MG63 (cell line): ENCODE data around the gene PER2. TPM values are rescaled to one million over a fixed set of nuclear protein-coding genes. Genes with fewer than 3 reads are reported as not detected.
"Not testable (repeated sequence)": the region's sequence is repeated elsewhere in the genome, so short reads cannot be mapped to it uniquely, and the experiment has no call there.

Source experiments
- DNase-seq: peaks from one replicate; pipeline ENCODE4 v3.0.0-alpha.2; 2020
- H3K27me3 ChIP-seq: fragments of 250-450 bp; sonication (Bioruptor Pico); 2 replicates; pipeline ENCODE4 v1.5.1; 2020; ENCODE audit warnings: mild to moderate bottlenecking, moderate library complexity
- H3K36me3 ChIP-seq: fragments of 250-450 bp; sonication (Bioruptor Pico); 2 replicates; pipeline ENCODE4 v1.5.1; 2020; ENCODE audit warnings: mild to moderate bottlenecking, moderate library complexity
- H3K4me3 ChIP-seq: fragments of 250-450 bp; sonication (Bioruptor Pico); 2 replicates; pipeline ENCODE4 v1.5.1; 2020; ENCODE audit warnings: mild to moderate bottlenecking, moderate library complexity
- H3K9me3 ChIP-seq: fragments of 250-450 bp; sonication (Bioruptor Pico); 2 replicates; pipeline ENCODE4 v1.5.1; 2020; ENCODE audit warnings: mild to moderate bottlenecking, moderate library complexity
- total RNA-seq: library from RNA; depleted of rRNA; stranded (reverse); fragments of >200 nt; shearing (Covaris generic); gene quantifications from 2 replicates; pipeline ENCODE4 v1.2.3, GENCODE V29; 2014; ENCODE audit warnings: low replicate concordance

Gene PER2
- total RNA-seq, 1 experiment from 2014 or later = 0.72 TPM

DNA sequence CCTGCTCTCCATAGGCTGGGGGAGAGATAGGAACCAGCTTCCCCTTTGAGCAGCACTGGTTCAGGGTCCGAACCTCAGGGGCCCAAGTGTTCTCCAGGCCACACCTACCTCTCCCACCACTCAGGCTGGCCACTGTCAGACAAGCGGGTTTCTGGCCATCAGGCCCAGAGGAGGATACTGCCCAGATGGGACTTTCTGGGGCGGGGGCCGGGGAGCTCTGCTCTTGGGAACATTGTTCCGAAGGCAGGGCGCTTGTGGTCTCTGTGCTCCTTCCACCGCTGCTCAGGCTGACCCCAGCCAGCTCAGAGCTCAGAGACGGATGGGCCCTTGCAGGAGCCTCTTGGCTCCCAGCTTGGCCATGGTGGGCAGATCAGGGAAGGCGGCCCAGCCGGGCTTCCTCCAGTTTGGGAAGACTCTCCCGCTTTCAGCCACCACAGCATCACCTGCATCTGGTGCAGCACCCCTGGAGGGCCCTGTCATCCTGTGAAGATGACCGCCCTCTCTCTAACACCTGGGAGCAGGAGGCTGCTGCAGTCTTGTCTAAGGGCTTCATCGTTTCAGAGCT, 26.7 kb upstream of the PER2 start:
- no peak for DNase-seq
- peaks cover 6% of the 10 kb centered on the region for H3K9me3 ChIP-seq
- H3K4me3 ChIP-seq = no peak overlapping the region
- H3K36me3 ChIP-seq = no peaks in the 10 kb centered on the region
- H3K27me3 ChIP-seq = no peaks in the 10 kb centered on the region

DNA sequence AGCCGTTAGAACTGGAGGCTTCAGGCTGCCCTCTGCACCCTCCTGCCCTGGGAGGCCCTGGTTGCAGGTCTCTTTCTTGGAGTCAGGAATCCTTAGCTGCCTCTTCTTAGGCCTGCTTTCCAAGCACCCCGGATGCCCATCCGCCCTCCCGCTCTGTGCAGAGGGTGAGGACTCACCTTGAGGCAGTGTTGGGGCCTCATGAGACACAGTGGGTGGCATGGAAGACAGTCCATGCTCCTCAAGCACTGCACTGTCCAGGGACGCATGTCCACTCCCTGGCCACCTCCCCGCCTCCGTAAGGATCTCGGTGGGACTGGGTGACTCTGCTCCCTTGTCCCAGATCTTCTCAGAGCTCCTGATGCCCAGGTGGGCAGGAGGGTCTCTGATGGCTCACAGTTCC, 26.2 kb upstream of the PER2 start:
- H3K27me3 ChIP-seq = no peaks in the 10 kb centered on the region
- no peak overlapping the region for H3K4me3 ChIP-seq
- H3K36me3 ChIP-seq = no peaks in the 10 kb centered on the region
- peaks cover 6% of the 10 kb centered on the region for H3K9me3 ChIP-seq
- DNase-seq = no peak

GRCh38 chr2:238313991-238314350, 25.6 kb upstream of the PER2 start:
- no peaks in the 10 kb centered on the region for H3K36me3 ChIP-seq
- H3K9me3 ChIP-seq = peaks cover 6% of the 10 kb centered on the region
- no peak overlapping the region for H3K4me3 ChIP-seq
- no peak for DNase-seq
- no peaks in the 10 kb centered on the region for H3K27me3 ChIP-seq

- H3K36me3 ChIP-seq = no peaks in the 10 kb centered on the region
- H3K27me3 ChIP-seq = no peaks in the 10 kb centered on the region
- no peak overlapping the region for H3K4me3 ChIP-seq
- H3K9me3 ChIP-seq = peaks cover 6% of the 10 kb centered on the region
- DNase-seq = no peak
Measured at GRCh38 chr2:238313289-238313990, 25.0 kb upstream of the PER2 start.

DNA sequence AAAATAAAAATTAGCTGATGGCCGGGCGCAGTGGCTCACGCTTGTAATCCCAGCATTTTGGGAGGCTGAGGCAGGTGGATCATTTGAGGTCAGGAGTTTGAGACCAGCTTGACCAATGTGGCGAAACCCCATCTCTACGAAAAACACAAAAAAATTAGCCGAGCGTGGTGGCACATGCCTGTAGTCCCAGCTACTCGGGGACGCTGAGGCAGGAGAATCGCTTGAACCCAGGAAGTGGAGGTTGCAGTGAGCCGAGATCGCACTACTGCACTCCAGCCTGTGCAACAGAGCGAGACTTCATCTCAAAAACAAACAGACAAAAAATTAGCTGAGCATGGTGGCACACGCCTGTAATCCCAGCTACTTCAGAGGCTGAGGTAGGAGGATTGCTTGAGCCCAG, 22.3 kb upstream of the PER2 start:
- H3K27me3 ChIP-seq, DNase-seq, H3K4me3 ChIP-seq, H3K36me3 ChIP-seq, H3K9me3 ChIP-seq: not testable (repeated sequence)

GRCh38 chr2:238308177-238308576, 19.8 kb upstream of the PER2 start:
- no peaks in the 10 kb centered on the region for H3K9me3 ChIP-seq
- no peak for DNase-seq
- H3K36me3 ChIP-seq = no peaks in the 10 kb centered on the region
- H3K27me3 ChIP-seq = no peaks in the 10 kb centered on the region
- no peak overlapping the region for H3K4me3 ChIP-seq

GRCh38 chr2:238306672-238306998, 18.2 kb upstream of the PER2 start:
- Histone ChIP-seq H3K9me3 (no peaks in the 10 kb centered on the region), H3K4me3 (no peak overlapping the region), H3K36me3 (no peaks in the 10 kb centered on the region), H3K27me3 (no peaks in the 10 kb centered on the region)
- DNase-seq = no peak

- no peak for DNase-seq
- Histone ChIP-seq H3K4me3 (no peak overlapping the region), H3K27me3 (no peaks in the 10 kb centered on the region), H3K36me3 (no peaks in the 10 kb centered on the region), H3K9me3 (no peaks in the 10 kb centered on the region)
Measured at GRCh38 chr2:238305965-238306671, 17.7 kb upstream of the PER2 start.

DNA sequence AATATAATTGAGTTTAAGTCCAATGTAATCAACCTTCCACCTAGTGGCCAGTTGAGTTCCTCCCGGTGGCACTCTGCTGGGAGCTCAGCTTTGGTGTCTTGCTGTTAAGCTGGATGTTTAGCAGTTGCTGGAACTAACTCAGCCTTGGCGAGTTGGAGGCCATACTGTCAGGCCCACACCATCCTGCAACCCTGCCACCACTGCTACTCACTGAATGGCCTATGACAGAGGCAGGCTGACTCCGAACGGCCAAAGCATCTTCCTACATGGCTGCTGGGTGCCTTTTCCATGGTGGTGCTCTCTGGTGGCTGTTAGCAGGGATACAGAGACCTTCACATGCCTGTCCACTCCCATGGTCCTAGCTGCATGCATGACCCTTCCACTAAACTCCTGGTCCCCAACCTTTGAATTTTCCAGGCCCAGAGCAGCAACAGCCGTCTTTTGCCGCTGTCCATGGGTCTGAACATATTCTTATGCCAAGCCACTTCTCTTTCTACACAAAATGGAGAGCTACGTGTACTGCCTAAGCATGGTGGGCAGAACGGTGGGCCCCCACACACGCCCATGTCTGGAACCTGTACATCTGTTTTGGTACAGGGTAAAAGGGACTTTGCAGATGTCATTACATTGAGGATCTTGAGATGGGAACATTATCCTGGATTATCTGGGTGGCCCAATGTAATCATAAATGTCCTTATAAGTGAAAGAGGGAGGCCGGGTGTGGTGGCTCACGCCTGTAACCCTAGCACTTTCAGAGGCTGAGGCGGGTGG, 16.9 kb upstream of the PER2 start:
- no peak overlapping the region for H3K4me3 ChIP-seq
- H3K36me3 ChIP-seq = no peaks in the 10 kb centered on the region
- H3K27me3 ChIP-seq = no peaks in the 10 kb centered on the region
- no peak for DNase-seq
- no peaks in the 10 kb centered on the region for H3K9me3 ChIP-seq

- Histone ChIP-seq H3K36me3 (no peaks in the 10 kb centered on the region), H3K4me3 (no peak overlapping the region), H3K9me3 (no peaks in the 10 kb centered on the region), H3K27me3 (no peaks in the 10 kb centered on the region)
- DNase-seq = no peak
Measured at GRCh38 chr2:238304116-238304515, 15.7 kb upstream of the PER2 start.

DNA sequence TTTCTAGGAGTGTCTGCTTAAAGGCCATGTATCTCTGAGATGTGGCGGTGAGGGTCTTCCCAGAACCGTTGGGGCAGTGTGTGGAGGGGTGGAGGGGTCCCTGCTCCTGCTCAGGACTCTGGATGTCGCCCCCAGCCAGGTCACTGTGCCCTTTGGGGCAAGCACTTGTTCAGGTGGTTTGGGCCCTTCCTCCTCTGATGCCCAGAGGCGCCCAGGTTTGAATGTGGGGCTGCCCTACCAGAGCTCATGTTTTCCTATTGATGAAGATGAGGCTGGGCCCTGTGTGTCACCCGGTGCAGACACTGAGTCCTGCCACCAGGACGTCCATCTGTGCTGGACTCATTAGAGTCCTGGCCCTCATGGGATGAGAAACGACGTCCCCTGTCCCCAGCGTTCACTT, 14.3 kb upstream of the PER2 start:
- no peaks in the 10 kb centered on the region for H3K36me3 ChIP-seq
- no peaks in the 10 kb centered on the region for H3K27me3 ChIP-seq
- no peak for DNase-seq
- no peak overlapping the region for H3K4me3 ChIP-seq
- no peaks in the 10 kb centered on the region for H3K9me3 ChIP-seq

DNA sequence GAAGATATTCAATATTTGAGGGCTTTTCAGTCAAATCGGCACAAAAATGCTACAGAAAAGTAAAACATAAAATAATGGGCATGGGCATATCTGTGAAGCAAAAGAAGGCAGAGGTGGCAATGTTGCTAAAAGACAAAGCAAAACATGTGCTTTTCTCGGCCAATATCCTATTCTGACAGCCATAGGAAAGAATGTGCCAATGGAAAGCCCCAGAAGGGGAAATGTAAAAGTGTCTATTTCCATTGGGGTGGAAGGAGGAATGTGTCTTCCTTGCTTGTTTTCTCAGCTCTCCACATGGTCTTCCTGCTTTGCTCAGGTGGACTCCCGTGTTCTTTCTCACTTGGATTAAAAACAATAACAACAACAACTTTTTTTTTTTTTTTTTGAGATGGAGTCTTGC, 13.7 kb upstream of the PER2 start:
- DNase-seq = no peak
- H3K9me3 ChIP-seq = no peaks in the 10 kb centered on the region
- no peak overlapping the region for H3K4me3 ChIP-seq
- no peaks in the 10 kb centered on the region for H3K36me3 ChIP-seq
- H3K27me3 ChIP-seq = no peaks in the 10 kb centered on the region

DNA sequence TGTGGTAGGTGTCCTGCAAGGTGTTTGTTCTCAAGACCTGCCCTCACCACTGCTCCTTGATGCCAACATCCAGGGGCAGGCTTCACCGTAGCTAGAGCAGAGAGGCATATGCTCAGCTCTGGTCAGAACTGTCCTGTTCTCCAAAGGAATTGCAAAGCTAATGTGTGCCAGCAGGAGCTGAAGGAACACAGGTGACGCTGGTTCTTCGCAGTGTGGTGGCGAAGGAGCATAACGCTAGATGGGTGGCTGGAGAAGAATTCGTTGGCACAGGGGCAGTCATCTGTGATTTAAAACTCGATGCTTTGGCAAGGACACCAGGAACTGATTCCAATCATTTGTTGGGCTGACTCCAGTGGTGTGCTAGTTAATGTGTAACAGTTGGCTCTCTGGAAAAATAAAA, 11.4 kb upstream of the PER2 start:
- no peaks in the 10 kb centered on the region for H3K9me3 ChIP-seq
- no peak for DNase-seq
- no peaks in the 10 kb centered on the region for H3K27me3 ChIP-seq
- H3K36me3 ChIP-seq = no peaks in the 10 kb centered on the region
- H3K4me3 ChIP-seq = no peak overlapping the region

- H3K27me3 ChIP-seq = no peaks in the 10 kb centered on the region
- no peaks in the 10 kb centered on the region for H3K36me3 ChIP-seq
- no peak overlapping the region for H3K4me3 ChIP-seq
- no peak for DNase-seq
- H3K9me3 ChIP-seq = no peaks in the 10 kb centered on the region
Measured at GRCh38 chr2:238296638-238297457, 8.4 kb upstream of the PER2 start.

GRCh38 chr2:238295144-238296112, 7.0 kb upstream of the PER2 start:
- Histone ChIP-seq H3K4me3 (no peak overlapping the region), H3K9me3 (no peaks in the 10 kb centered on the region), H3K27me3 (no peaks in the 10 kb centered on the region), H3K36me3 (no peaks in the 10 kb centered on the region)
- no peak for DNase-seq
